T47D (cell line): ENCODE data around the gene SFMBT1.

ENCODE experiments used
- DNase-seq, 2 experiments: peaks; one replicate each; pipeline versions ENCODE4 v3.0.0 to v3.0.0-alpha.2; 2011 to 2012; ENCODE audit warnings: low read depth in 1 of 2, low spot score in 1 of 2
- JUND ChIP-seq: IDR thresholded peaks from 2 replicates; pipeline ENCODE4 v1.6.1; 2012; ENCODE audit warnings: low read depth
- in situ Hi-C: cut with HindIII; loops from 2 replicates; pipeline ENCODE4 v1.10.0; 2016; ENCODE audit warnings: low sequenced_read_pairs, low pct_unique_long_range_greater_than_20kb

SFMBT1 gene, protein sequence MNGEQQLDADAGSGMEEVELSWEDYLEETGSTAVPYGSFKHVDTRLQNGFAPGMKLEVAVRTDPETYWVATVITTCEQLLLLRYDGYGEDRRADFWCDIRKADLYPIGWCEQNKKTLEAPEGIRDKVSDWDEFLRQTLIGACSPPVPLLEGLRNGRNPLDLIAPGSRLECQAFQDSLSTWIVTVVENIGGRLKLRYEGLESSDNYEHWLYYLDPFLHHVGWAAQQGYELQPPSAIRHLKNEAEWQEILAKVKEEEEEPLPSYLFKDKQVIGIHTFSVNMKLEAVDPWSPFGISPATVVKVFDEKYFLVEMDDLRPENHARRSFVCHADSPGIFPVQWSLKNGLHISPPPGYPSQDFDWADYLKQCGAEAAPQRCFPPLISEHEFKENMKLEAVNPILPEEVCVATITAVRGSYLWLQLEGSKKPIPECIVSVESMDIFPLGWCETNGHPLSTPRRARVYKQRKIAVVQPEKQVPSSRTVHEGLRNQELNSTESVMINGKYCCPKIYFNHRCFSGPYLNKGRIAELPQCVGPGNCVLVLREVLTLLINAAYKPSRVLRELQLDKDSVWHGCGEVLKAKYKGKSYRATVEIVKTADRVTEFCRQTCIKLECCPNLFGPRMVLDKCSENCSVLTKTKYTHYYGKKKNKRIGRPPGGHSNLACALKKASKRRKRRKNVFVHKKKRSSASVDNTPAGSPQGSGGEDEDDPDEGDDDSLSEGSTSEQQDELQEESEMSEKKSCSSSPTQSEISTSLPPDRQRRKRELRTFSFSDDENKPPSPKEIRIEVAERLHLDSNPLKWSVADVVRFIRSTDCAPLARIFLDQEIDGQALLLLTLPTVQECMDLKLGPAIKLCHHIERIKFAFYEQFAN

DNA sequence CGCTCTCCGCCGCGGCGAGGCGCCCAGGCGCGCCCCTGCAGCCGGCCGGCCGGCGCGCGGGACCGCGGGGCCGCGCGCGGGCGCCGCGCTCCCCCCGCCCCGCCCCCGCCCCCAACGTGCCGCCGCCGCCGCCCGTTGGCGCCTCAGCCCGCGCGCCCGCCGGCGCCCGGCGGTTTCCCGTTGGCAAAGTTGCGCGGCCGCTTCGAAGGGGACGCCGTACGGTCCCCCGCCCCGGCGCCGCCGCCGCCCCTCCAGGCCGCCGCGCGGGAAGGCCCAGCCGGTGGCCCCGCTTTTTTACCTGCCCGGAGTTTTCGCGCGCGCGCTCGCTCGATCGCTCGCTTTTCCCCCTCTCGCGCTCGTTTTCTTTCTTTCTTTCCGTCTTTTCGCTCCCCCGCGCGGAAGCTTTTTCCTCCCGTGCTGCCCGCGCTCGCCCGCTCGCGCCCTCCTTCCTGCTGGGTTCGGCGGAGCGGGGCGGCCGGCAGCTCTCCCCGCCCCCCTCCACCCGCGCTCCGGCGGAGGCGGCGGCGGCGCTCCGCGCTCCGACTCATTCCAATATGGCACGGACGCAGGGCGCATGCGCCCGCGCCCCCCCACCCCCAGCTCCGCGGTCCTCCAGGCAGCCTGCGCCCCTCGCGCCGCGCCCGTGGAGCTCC lies at the start of gene SFMBT1:
Gene SFMBT1, minus strand, starts transcription at position 556 of the 653 bp plus-strand sequence. CDS start 76,945 bp downstream, outside the sequence.
- TF ChIP-seq JUND, result no peak
- peak; percentile 71 to 88 for DNase-seq
- in situ Hi-C loops, result no loop called here

DNA sequence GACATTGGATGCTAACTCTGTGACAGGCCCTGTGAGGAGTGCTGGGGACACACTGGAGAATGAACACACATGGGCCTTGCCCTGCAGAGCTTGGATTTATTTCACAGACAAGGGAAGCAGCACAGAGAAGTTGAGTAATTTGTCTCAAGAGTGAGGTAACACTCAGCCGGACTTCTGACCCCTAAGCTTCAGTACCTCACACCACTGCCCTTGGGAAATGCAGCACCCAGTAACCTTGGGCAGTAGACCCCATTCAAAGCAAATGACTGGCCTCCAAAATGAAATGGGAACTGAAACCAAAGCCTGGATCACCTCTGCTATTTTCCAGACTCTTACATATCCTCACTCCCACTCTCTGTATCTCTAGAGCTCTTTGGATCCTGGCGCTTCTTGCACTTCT lies 47.1 kb upstream of the SFMBT1 start:
- TF ChIP-seq JUND, result no peak
- in situ Hi-C loops, result no loop called here
- no peak for DNase-seq

DNA sequence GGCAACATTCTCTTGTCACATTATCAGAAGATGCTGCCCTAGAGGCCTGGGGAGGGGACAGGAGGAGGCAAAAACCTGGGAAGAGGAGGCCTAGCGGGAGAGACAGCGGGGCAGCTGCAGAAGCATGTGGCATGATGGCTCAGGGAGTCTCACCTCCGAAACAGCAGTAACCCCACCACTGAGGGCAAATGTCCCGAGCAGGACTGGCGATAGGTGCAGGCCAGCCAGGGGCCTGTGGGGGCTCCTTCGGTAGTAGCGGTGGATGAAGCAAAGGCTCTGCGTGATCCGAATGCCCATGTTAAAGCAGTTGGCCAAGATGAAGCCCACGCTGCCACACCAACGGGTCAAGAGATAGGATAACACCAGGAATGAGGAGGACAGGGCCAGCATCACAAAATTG lies 46.3 kb upstream of the SFMBT1 start:
- no peak for DNase-seq
- in situ Hi-C loops, result no loop called here

DNA sequence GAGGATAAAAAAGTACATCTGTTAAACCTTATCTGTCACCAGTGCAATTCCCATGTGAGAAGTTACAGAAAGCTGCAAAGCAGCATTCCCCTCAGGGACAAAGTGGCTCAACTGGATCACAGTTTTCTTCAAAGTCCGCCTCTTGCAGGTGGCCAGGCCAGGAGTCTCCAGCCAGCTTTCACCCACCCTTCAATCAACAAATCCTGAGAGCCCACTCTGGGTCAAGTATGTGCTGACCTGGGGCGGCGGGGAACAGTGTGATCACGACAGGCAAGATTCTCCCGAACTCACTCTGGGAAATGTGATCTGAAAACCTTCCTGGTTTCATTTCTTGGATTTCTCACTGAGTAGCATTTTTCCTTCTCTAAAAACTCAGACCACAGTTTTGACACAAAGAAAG lies 45.1 kb upstream of the SFMBT1 start:
- DNase-seq, result no peak
- TF ChIP-seq JUND, result no peak
- in situ Hi-C loops, result no loop called here

More for the DNA sequence above, 46.3 kb upstream of the SFMBT1 start:
- no peak for TF ChIP-seq JUND

DNA sequence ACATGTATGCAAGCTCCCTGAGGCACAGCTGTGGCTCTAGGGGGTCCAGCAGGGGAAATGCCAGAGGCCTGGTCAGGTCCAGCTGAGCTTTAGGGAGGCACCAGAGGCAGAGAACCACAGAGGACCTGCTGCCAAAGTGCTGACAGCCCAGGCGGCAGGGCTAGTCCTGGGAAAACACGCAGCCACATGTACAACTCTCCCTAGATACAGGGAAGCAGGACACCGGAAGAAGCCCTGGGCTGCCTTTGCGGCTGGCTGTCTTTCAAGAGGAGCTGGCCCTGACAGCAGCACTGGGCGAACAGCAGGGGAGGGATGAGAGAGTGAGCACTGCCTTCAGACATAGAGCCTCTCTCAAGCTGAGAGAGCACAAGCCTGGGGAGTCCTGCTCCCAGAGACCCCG lies 43.6 kb upstream of the SFMBT1 start:
- no peak for TF ChIP-seq JUND
- no peak for DNase-seq
- in situ Hi-C loops, result no loop called here

DNA sequence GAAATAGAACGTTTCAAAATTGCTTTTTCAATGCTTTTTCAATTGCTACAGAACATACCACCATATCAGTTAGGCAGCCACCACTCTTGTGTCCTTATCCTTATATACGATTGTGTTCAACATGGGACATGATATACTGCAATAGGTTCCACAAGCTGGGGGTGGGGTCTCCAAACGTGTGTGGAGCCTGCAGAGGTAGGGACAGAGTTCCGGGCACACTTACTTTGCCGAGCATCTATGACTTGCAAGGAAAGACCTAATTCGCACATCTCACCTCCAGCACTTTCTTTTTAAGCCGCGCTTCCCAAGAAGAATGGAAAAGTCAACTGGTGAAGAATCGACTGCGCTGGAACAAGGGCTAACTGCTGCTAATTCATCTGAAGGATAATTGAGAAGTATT lies 39.6 kb upstream of the SFMBT1 start:
- no peak for TF ChIP-seq JUND
- in situ Hi-C loops, result no loop called here
- no peak for DNase-seq

DNA sequence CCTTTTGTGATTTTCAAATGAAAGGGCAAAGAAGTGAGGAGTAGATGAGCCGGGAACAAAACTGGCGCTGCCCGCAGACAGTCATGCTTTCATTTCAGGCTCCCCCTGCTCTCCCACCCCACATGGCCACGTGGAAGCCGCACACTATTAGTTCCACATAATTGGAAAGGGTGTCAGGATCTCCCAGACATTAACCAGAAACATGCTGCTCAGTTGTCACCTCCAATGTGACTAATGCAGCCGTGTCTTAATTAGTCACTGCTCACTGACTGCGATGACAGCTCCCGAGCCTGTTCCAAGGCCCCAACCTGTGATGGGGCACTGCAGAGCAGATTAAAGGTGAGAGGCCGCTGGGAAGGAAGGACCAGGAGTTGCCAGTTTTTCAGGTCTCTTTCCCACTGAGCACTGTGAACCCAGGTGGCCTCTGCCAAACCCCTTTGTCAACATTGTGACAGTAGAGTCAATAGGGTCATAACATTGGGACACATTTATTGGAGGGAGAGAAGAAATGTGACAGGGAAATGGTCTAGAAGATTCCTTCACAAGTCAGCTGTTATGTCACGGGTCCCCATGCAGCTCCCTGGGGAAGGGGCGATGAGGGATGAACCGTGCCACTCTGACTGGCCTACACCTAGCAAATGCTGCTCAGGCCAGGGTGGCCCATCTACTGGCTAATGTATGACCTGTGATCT lies 38.6 kb upstream of the SFMBT1 start:
- in situ Hi-C loops, result no loop called here
- no peak for TF ChIP-seq JUND
- peak in 1 of 2 experiments; percentile 40 for DNase-seq

DNA sequence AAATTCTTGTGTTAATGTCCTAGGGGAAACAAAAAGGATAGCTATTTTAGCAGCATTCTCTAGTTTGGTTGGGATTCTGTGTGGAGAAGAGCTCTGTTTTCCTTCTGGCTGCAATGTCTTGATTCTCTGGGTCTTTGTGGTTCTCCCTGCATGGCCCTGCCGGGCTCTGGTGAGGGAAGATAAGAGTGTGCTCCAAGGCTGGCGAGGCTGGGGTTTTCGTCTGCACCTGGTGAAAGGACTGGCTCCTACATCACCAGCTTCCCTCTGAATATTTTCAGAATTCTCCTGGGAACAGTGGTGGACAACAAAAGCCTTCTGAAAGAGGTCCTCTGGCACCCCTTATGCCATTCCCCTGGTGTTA lies 38.1 kb upstream of the SFMBT1 start:
- in situ Hi-C loops, result no loop called here

DNA sequence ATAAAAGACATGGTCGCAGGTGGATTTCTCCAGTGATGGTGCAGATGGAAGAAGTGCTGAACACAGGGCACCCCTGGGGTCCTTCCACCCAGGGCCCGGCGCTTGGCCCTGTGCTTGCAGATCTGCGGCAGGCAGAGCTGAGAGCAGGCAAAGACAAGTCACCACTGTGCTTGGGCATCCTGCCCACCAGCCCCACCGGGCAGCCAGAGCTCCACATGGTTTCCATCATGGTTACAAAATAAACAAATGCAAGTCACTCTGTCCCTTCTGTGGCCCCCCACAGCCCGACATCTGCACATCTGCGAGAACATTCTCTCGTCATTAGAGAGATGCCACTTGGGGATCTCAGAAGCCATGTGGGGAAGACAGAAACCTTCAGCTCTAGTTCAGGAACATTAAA lies 37.6 kb upstream of the SFMBT1 start:
- TF ChIP-seq JUND, result no peak
- in situ Hi-C loops, result no loop called here
- no peak for DNase-seq

More for the DNA sequence above, 38.1 kb upstream of the SFMBT1 start:
- no peak for TF ChIP-seq JUND
- no peak for DNase-seq

DNA sequence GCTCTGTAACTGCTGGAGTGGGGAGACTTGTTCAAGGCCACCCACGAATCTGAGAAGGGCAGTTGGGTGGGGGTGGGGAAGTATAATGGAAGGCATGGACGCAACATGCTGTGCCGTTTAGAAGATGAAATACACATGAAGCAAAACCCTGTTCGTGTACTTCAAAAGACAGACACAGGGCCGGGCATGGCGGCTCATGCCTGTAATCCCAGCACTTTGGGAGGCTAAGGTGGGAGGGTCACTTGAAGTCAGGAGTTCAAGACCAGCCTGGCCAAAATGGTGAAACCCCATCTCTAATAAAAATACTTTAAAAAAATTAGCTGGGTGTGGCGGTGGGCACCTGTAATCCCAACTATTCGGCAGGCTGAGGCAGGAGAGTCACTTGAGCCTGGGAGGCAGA lies 36.9 kb upstream of the SFMBT1 start:
- DNase-seq, result no peak
- in situ Hi-C loops, result no loop called here

DNA sequence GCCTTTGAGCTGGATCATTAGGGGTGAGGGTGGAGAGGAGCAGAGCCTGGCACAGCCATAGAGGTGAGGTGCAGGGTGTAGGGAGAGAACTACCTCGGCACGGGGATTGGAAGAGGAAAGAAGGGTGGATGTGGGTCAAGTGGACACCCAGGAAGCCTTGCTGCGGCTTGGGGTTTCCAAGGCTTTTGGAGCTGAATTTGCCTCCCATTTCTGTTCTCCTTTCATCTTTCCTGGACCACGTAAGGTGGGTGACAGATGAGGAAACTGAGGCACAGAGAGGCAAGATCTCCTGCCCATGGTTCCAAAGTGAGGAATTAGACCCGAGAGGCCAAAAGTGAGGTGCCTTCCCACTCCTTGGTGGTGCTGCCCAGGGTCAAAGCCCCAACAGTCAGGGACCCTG lies 35.4 kb upstream of the SFMBT1 start:
- in situ Hi-C loops, result no loop called here
- TF ChIP-seq JUND, result no peak
- DNase-seq, result no peak

More for the DNA sequence above, 36.9 kb upstream of the SFMBT1 start:
- TF ChIP-seq JUND, result no peak

DNA sequence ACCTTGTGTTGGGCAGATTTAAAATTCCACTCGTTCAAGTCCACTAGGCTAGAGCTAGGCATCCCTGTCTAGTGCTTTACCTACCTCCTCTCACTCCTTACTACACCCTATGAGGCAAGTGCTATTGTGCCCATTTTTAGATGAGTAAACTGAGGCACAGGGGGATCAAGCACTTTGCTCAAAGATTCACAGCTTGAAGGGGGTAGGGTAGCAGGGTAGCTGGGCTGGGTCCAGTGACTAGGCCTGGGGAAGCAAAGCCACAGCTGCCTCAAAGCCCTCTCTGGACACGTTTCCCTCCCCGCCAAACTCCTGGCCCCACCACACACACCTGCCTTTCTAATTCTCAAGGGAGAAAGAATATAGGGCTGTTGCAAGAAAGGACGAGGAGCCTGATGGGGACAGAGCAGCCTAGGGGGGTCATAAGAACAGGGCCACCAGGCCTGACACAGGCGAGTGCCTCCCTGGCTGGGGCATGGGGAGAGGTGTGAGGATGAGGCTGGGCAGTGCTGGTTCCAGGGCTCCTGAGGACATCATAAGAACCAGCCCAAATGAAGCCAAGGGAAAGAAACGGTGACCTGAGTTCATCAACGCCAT lies 34.8 kb upstream of the SFMBT1 start:
- in situ Hi-C loops, result no loop called here
- TF ChIP-seq JUND, result no peak
- DNase-seq, result no peak
